Dedifferentiated amniotic fluid mesenchymal stem cell (primary cell): ENCODE measurements around the gene MTIF2.
"Not testable (repeated sequence)": the region's sequence is repeated elsewhere in the genome, so short reads cannot be mapped to it uniquely, and the experiment has no call there.

Experiments
- DNase-seq: peaks from one replicate; pipeline ENCODE4 v3.0.0-alpha.2; 2016; ENCODE audit errors: extremely low spot score

Gene MTIF2, protein sequence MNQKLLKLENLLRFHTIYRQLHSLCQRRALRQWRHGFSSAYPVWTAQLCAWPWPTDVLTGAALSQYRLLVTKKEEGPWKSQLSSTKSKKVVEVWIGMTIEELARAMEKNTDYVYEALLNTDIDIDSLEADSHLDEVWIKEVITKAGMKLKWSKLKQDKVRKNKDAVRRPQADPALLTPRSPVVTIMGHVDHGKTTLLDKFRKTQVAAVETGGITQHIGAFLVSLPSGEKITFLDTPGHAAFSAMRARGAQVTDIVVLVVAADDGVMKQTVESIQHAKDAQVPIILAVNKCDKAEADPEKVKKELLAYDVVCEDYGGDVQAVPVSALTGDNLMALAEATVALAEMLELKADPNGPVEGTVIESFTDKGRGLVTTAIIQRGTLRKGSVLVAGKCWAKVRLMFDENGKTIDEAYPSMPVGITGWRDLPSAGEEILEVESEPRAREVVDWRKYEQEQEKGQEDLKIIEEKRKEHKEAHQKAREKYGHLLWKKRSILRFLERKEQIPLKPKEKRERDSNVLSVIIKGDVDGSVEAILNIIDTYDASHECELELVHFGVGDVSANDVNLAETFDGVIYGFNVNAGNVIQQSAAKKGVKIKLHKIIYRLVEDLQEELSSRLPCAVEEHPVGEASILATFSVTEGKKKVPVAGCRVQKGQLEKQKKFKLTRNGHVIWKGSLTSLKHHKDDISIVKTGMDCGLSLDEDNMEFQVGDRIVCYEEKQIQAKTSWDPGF

GRCh38 chr2:55268907-55269644 lies at the start of gene MTIF2:
Gene MTIF2 (minus strand): TSS chr2:55269231. CDS start chr2:55263858, 5,373 bp downstream.
- DNase-seq, result peak; percentile 88

DNA sequence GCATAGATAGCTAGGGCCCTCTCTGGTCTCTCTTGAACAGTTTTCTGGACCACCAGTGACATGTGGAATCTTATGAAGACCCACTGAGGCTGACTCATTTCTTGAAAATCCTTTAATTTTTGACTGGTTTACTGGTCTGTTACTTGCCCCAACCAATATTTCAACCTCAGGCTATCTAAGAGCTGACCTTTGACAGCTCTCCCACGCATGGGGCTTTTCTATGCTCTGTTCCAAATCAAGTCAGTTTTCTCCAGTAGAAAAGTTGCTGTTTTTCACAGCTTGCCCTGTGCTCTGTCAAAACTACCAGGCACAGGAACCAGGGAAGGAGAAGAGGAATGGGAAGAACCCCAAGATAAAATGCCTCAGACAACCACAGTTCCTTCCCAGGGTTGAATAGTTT lies 46.0 kb upstream of the MTIF2 start:
- DNase-seq, result no peak

DNA sequence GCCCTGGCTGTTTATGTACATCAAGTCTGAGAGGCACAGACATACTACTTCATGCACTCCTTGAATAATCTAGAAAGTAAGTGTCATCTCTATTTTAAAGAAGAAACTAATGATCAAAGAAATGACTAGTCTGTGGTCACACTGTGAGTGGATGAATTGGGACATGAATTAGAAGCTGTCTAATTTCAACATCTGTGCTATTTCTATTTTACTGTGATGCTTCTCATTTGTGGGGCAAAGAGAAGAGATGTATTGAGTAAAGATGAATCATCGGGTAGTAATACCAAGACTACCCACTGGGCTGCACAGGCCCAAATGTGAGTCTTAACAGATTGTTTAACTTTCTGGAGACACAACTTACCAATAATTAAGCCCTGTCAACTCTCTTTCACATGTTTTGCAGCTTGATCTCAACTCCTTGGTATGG lies 42.4 kb upstream of the MTIF2 start:
- DNase-seq, result no peak

DNA sequence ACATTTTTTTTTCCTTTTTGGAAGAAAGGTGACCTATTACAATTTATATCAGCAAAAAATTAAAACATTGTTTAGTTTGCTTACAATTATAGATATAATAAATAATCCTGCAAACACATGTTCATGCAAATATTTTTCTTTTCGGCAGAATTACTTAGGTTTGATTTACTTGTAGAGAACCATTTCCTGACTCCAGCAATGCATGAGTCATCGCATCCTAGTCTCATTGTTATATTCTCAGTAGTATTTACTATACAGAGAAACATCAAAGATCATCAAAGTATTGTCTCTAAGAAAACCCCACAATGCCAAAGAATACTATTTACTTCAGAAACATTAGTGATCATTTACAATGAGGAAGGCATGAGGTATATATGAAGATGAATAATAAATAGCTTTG lies 40.4 kb upstream of the MTIF2 start:
- peak; percentile 25 for DNase-seq

DNA sequence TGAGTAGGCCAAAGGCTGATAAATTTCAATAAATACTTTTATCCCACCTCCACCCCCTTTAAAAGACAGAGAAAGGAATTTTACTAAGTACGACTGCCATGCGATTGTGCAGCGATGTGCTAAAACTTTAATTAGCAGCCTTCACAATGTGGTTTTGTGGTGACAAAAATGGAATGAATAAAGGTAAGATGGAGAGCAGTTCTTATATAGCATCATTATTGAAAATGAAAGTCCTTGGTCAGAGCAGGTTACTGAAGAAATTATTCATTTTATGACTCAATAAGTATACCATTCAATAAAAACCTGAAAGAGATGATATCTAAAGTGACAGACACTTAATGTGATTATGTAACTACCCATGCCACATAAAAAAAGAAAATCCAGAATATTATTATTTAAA lies 33.2 kb upstream of the MTIF2 start:
- no peak for DNase-seq

GRCh38 chr2:55301277-55301676 lies 32.2 kb upstream of the MTIF2 start:
- no peak for DNase-seq

DNA sequence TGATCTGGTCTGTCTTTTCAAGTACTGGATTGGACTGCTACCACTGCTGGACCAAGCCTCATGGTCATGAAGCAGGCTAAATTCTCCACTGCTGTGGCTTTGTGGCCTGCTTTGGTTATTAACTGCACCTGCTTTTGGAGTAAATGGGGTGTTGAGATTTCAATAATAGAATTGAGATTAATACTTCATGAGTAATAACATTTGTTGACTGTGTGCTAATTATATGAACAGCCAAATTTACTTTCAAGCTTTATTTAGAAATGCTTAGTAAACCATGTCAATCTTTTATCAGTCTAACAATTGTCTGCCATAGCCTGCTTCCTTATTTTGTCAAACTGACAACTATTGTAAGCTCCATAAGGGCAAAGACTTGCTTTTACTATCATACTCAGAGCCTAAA lies 27.4 kb upstream of the MTIF2 start:
- no peak for DNase-seq

- no peak for DNase-seq
Measured at GRCh38 chr2:55283083-55283482, 14.1 kb upstream of the MTIF2 start.

DNA sequence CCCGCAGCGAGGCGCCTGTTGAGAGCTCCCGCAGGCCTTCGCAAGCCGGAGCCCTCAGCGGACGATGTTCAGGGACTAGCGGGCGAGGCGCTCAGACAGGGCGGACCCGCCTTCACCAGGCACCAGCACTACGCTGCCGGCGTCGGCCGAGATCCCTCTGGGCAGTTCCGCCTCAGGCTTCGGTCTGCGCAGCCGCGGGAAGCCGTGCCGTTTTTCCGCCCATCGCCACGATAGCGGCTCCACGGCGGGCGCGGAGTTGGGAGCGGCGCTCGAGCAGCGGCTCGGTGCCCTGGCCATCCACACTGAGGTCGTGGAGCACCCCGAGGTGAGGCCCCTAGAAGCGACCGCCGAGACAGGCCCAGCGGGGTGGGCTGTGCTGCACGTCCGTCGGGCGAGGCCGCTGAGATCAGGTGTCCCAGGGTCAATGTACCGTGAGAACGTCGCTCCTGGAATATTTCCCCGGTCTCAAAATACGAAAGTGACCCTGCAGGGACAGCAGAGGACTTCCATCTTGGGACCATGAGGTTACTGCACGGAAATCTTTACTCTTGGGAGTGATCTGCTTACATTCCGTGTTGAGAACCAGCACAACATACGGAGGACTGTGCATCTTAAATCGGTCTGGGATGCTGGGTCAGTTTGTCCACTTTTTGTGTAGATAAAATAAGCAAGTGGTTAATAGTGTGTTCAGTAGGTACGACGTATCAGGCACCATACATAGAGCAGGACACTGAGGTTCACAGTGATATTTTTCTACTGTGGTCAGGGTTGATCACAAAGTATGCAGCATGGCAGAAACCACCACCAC lies 13.3 kb upstream of the MTIF2 start:
- no peak for DNase-seq

- DNase-seq, result not testable (repeated sequence)
Measured at GRCh38 chr2:55280851-55281546, 12.0 kb upstream of the MTIF2 start.

- not testable (repeated sequence) for DNase-seq
Measured at GRCh38 chr2:55279859-55280424, 10.9 kb upstream of the MTIF2 start.

- not testable (repeated sequence) for DNase-seq
Measured at GRCh38 chr2:55279214-55279835, 10.3 kb upstream of the MTIF2 start.

DNA sequence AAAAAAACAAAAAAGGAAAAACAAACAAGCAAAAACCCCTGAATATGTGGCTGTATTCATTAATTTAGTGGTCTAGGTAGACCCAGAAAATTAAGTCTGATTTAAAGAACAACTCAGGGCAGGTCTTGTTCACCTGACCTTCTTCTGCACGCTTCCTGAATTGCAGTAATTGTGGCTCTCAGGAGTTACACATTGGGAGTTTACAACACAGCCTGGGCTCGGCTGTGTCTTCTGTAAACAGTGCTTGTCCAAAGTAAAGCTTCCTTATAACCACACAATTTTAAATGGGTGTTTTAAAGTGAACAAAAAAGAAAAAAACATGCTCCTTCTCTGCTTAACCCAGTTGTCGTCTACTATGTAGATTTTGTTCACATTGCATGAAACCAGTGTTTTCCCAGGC lies 8.3 kb upstream of the MTIF2 start:
- DNase-seq, result no peak

- not testable (repeated sequence) for DNase-seq
Measured at GRCh38 chr2:55274346-55274745, 5.3 kb upstream of the MTIF2 start.

DNA sequence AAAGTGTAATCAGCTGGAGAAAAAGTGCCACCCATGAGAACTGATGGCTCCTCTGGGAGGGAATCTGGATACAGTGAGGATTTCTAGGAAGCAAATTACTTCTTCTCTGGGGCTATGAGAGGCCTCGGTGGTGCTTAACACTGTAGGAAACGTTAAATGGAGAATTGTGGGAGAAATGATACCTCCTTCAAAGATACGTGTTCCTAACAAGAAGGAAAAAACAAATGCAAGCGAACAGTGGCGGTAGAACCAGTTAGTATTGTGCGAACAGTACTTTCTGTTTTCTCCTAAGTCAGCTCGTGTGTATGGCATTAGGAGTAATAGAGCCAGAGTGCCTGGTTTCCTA lies 587 bp upstream of the MTIF2 start:
- no peak for DNase-seq

DNA sequence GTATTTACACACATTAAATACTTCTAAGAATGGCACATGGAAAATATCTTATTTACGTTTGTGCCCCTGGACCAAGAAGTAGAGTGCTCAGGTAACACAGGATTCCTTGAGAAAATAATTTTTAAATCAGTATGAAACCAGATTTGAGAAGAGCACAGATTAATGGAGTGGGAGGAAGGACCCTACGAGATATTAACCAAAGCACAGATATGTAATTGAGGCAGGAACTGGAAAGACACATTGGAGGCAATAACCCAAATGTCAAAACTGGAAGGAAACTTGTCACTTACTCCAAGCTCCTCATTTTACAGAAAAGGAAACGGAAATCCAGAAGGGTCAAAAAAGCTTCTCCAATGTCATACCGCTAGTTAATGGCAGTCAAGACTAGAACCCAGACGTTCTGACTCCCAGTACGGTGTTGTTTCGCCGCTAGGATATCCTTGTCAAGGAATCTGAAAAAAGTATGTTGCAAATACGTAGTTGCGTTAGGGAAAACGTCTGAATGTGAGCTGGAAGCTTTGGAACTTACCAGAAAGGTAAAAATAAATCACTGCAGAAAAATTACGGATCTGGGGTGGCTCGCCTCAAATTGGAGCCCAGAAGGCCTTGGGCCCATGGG lies 634 bp downstream of the MTIF2 start:
- DNase-seq, result no peak

- not testable (repeated sequence) for DNase-seq
Measured at GRCh38 chr2:55259586-55259985, 9.4 kb downstream of the MTIF2 start.

GRCh38 chr2:55252832-55253231 lies 16.2 kb downstream of the MTIF2 start:
- no peak for DNase-seq

DNA sequence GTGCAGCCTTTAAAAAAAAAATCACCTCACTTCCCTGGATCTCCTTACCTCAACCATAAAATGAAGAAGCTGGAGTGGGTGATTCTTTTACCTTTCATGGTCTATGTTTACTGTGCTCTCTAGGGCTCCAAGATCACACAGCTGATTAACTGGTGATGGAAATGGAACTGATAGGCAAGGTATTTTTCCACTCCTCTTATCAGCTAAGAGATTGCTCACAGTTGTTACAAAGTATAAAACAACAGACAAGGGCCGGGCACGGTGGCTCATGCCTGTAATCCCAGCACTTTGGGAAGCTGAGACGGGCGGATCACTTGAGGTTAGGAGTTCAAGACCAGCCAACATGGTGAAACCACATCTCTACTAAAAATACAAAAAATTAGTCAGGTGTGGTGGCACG lies 22.0 kb downstream of the MTIF2 start:
- DNase-seq, result no peak

DNA sequence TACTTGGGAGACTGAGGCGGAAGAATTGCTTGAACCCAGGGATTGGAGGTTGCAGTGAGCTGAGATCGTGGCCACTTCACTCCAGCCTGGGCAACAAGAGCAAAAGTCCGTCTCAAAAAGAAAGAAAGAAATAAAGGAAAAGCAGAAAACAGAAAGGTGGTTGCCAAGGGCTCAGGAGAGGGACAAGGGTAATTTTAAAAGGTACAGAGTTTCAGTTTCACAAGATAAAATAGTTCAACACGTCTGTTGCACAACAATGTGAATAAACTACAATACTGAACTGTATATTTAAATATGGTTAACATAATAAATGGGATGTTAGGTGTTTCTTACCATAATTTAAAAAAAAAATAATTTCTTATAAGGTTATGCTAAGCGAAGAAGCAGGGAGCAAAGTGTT lies 23.6 kb downstream of the MTIF2 start:
- no peak for DNase-seq
